Retinal pigment epithelial cell (primary cell): ENCODE data around the gene ABCA7.

Source experiments
- DNase-seq: peaks from one replicate; pipeline ENCODE4 v3.0.0-alpha.2; 2010; ENCODE audit warnings: low read depth
- H3K4me3 ChIP-seq: 2 replicates; pipeline ENCODE4 v1.5.1; 2011; ENCODE audit warnings: mild to moderate bottlenecking, low read length, control low read depth, moderate library complexity
- TF ChIP-seq, protein P1 (sequence below): conservative IDR thresholded peaks from 2 replicates; pipeline ENCODE4 v1.5.1; 2011; ENCODE audit warnings: low read depth, low read length, control low read depth, inconsistent platforms

Gene ABCA7

DNA sequence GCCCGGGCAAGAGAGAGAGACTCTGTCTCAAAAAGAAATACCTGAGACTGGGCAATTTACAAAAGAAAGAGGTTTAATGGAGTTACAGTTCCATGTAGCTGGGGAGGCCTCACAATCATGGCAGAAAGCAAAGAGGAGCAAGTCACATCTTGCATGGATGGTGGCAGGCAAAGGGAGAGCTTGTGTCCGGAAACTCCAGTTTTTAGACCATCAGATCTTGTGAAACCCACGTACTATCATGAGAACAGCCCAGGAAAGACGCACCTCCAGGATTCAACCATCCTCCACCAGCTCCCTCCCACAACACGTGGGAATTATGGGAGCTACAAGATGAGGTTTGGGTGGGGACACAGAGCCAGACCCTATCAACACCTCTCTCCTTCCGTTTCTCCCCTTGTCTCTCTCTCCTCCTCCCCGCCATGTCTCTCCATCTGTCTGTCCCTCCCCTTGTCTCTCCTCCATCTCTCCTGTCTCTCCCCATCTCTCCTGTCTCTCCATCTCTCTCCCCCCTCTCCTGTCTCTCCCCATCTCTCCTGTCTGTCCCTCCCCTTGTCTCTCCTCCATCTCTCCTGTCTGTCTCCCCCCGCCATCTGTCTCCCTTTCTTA lies 45.2 kb downstream of the ABCA7 start:
- DNase-seq: no peak
- no peak overlapping the region for H3K4me3 ChIP-seq
- TF ChIP-seq, protein P1, sequence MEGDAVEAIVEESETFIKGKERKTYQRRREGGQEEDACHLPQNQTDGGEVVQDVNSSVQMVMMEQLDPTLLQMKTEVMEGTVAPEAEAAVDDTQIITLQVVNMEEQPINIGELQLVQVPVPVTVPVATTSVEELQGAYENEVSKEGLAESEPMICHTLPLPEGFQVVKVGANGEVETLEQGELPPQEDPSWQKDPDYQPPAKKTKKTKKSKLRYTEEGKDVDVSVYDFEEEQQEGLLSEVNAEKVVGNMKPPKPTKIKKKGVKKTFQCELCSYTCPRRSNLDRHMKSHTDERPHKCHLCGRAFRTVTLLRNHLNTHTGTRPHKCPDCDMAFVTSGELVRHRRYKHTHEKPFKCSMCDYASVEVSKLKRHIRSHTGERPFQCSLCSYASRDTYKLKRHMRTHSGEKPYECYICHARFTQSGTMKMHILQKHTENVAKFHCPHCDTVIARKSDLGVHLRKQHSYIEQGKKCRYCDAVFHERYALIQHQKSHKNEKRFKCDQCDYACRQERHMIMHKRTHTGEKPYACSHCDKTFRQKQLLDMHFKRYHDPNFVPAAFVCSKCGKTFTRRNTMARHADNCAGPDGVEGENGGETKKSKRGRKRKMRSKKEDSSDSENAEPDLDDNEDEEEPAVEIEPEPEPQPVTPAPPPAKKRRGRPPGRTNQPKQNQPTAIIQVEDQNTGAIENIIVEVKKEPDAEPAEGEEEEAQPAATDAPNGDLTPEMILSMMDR: no peak

DNA sequence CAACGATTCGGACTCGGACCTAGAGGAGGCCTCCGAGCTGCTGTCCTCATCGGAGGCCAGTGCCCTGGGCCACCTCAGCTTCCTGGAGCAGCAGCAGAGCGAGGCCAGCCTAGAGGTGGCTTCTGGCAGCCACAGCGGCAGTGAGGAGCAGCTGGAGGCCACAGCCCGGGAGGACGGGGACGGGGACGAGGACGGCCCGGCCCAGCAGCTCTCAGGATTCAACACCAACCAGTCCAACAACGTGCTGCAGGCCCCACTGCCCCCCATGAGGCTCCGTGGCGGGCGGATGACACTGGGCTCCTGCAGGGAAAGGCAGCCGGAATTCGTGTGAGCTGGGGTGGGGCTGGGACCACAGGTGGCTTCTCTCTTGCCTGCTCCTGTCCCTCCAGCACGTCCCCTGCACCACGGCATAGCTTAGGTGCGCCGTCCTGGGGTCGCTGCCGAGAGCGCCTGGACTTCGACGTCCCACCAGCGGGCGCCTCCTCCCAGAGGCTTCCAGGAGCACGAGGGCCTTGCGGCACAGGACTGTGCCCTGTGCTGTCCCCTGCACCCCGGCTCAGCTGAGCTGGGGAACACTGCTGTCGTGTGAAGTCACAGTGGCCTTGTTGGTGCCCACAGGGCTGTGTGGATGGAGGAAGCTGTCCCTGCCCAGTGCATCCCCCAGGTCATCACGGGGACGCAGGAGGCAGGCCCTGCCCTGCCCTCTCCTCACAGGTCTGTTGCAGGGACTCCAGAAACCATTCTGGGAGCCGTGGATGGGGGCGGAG lies 46.0 kb downstream of the ABCA7 start:
- no peak overlapping the region for H3K4me3 ChIP-seq
- no peak for DNase-seq
- TF ChIP-seq, protein P1: no peak

DNA sequence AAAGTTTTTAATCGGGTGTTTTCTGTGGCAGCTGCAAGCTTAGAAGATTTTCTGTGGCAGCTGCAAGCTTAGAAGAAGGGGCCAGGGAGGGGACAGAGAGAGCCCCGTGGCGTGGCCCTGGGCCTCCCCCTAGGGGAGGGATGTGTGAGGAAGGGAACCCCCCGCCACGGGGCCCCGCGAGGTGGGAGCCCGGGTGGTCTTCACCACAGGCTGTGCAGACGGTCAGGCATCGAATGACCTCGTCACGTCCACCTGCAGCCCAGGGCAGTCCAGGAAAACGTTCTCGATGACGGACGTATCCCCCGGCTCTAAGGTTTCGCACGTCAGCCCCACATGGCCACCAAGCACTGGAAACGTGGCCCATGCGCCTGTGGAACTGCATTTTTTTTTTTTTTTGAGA lies 46.7 kb downstream of the ABCA7 start:
- DNase-seq: no peak
- TF ChIP-seq, protein P1: no peak
- H3K4me3 ChIP-seq: no peak overlapping the region

DNA sequence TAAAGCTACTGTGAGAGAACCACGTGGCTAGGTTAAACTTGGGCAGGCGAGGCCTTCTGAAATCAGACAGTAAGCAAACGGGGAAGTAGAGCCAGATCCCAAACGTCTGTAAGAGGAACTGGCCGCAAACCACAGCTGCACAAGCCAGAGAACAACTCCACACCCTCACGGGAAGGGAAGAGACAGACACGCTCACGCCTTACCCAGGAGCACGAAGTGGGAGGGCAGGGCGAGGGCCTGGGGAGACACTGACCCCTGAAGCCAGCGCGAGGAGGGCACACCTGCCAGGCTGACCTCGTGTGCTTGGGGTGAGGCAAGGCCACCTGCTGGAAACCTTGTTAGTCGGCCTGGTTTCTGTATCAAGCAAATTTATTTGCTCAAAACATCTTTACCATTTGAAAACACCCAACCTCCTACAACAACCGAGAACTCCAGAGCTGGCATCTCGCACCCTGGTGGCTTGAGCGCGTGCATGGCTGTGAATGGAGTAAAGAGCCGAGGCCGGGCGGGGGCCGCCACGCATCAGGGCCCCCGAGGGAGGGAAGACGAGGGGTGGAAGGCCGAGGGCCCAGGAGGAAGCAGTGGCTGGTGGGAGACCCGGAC lies 48.0 kb downstream of the ABCA7 start:
- no peak overlapping the region for H3K4me3 ChIP-seq
- DNase-seq: no peak

DNA sequence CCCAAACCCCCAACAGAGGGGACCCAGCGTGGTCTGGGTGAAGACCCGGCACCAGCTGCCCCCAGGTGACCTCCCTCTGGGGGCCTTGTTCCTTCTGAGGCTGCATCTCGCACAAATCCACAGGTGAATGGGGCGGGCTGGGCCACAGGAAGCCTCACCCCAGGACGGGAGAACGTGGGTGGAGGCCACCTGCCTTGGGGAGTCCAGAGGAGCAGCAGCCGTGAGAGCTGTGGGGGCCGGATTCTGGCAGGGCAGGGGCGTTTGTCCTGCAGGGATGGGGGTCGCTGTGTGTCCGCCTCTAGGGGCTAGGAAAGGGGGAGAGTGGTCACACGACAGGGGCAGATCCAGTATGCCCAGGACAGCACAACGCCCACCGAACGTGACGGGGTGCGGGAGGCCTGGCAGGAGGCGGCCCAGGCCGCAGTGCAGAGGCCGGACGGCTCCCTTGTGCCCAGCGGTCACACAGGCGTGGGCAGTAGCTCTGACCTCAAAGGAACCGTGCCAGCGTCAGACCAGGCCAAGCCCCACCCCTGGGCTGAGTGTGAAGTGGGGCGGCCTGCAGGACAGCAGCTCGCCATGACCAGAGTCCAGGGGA lies 48.6 kb downstream of the ABCA7 start:
- TF ChIP-seq, protein P1: no peak
- DNase-seq: no peak
- H3K4me3 ChIP-seq: no peak overlapping the region

More for the DNA sequence above, 48.0 kb downstream of the ABCA7 start:
- TF ChIP-seq, protein P1: no peak

DNA sequence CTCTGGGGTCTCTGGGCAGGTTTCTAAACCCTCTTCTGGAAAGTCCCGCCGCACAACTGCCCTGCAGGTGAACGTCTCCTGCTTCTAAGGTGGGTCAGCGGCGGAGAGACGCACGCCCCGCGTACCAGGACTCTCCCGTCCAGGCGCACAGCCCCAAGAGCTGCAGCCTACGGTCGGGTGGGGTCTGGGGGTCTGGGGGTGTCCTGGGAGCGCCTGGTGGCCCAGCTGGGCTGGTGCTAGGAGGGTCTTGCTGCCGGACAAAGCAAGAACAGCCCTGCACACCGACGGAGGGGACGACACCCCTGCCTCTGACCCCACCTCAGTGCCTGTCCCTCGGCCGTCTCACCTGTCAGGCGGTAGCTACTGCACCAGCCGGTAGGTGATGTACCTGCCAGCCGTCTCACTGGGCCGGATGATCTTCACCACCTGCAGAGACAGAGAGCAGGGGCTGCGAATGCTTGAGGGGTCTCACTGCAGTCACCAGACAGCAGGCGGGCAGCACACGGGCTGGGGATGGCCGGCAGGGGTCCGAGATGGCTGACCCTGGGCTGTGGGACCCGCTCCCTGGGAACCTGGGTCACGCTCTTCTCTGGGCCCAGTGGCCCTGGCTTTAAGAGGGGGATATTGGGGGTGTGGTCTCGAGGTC lies 49.3 kb downstream of the ABCA7 start:
- no peak for DNase-seq
- TF ChIP-seq, protein P1: no peak
- no peak overlapping the region for H3K4me3 ChIP-seq
